ENCODE data around the gene TMEM51. TPM values are rescaled to one million over a fixed set of nuclear protein-coding genes. Genes with fewer than 3 reads are reported as not detected.

Gene TMEM51
- total RNA-seq, 2 donors from 2014 or later: 23.4 to 27.4 TPM

- DNase-seq (no peak), ATAC-seq (no peak)
- intact Hi-C loops (cut with DNase I, micrococcal nuclease): no loop called here
Observed at GRCh38 chr1:15249081-15249480, 95.5 kb downstream of the TMEM51 start.

GRCh38 chr1:15251857-15252835 lies 98.6 kb downstream of the TMEM51 start:
- peak; percentile 18 for ATAC-seq
- intact Hi-C loops (cut with DNase I, micrococcal nuclease): no loop called here
- no peak for DNase-seq

GRCh38 chr1:15254559-15254958 lies 101.0 kb downstream of the TMEM51 start:
- DNase-seq: no peak
- ATAC-seq: no peak
- intact Hi-C loops (cut with DNase I, micrococcal nuclease): no loop called here

- ATAC-seq (no peak), DNase-seq (no peak)
- intact Hi-C loops (cut with DNase I, micrococcal nuclease): no loop called here
Observed at GRCh38 chr1:15255582-15256149, 102.1 kb downstream of the TMEM51 start.

GRCh38 chr1:15256584-15256983 lies 103.0 kb downstream of the TMEM51 start:
- intact Hi-C loops (cut with DNase I, micrococcal nuclease): no loop called here
- DNase-seq (no peak), ATAC-seq (no peak)

- intact Hi-C loops (cut with DNase I, micrococcal nuclease): no loop called here
- DNase-seq (no peak), ATAC-seq (no peak)
Observed at GRCh38 chr1:15257309-15257708, 103.8 kb downstream of the TMEM51 start.

GRCh38 chr1:15258833-15259621 lies 105.5 kb downstream of the TMEM51 start:
- DNase-seq (no peak), ATAC-seq (no peak)
- intact Hi-C loops (cut with DNase I, micrococcal nuclease): no loop called here

- intact Hi-C loops (cut with DNase I, micrococcal nuclease): no loop called here
- DNase-seq: no peak
- ATAC-seq: no peak
Observed at GRCh38 chr1:15259622-15260007, 106.1 kb downstream of the TMEM51 start.

- DNase-seq (no peak), ATAC-seq (no peak)
- intact Hi-C loops (cut with DNase I, micrococcal nuclease): no loop called here
Observed at GRCh38 chr1:15260418-15261154, 107.0 kb downstream of the TMEM51 start.

GRCh38 chr1:15261155-15262002 lies 107.8 kb downstream of the TMEM51 start:
- intact Hi-C loops (cut with DNase I, micrococcal nuclease): no loop called here
- DNase-seq (peak; percentile 54 to 76), ATAC-seq (peak; percentile 89)

GRCh38 chr1:15262003-15262377 lies 108.4 kb downstream of the TMEM51 start:
- DNase-seq (no peak), ATAC-seq (no peak)
- intact Hi-C loops (cut with DNase I, micrococcal nuclease): no loop called here

GRCh38 chr1:15262706-15263105 lies 109.2 kb downstream of the TMEM51 start:
- DNase-seq: no peak
- no peak for ATAC-seq
- intact Hi-C loops (cut with DNase I, micrococcal nuclease): no loop called here

- intact Hi-C loops (cut with DNase I, micrococcal nuclease): no loop called here
- ATAC-seq (no peak), DNase-seq (no peak)
Observed at GRCh38 chr1:15264769-15265168, 111.2 kb downstream of the TMEM51 start.

Other genes with a start within 250 kb of the TMEM51 start
- 1 to 10 TPM; 1.2 to 1.3 TPM for gene FHAD1, start 93.5 kb downstream of the TMEM51 start, total RNA-seq